Medulla oblongata (tissue), 1 donor: ENCODE results near the gene ST6GALNAC3.

Experiments
- DNase-seq: peaks from one replicate; pipeline ENCODE4 v3.0.0-alpha.2; 2015; ENCODE audit errors: extremely low spot score

The ST6GALNAC3 gene

GRCh38 chr1:76501586-76502219 lies 427.2 kb downstream of the ST6GALNAC3 start:
- peak; percentile 21 for DNase-seq

DNA sequence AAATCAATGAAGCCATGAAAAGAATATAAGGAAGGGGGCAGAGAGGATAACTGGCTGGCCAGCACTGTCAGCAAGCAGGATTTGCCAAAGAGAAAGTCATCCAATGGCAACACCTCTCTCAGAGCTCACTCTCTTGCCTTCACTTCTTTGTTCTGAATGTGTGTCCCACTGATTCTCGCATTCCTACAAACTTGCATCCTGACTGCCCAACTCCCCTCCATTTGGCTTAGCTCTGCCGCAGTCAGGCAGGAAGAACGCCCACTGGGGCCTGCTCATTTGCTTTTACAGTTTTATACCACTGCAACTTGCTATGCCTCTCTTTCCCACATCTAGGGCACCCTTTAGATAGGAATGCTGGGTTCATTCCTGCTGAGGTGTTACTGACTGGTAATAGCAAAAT lies 428.6 kb downstream of the ST6GALNAC3 start:
- no peak for DNase-seq

- no peak for DNase-seq
Observed at GRCh38 chr1:76503736-76504135, 429.2 kb downstream of the ST6GALNAC3 start.

DNA sequence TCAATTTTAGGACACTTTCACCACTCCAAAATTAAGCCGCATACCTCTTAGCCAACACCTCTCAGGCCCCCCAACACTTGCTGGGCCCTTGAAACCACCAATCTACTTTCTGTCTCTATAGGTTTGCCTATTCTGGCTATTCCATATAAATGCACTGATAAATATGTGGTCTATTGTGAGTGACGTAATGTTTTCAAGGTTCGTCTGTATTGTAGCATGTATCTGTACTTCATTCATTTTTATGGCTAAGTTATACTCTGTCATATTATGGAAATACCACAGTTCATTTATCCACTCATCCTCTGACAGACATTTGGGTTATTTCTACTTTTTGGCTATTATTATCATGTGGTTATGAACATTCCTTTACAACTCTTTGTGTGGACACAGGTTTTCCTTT lies 432.8 kb downstream of the ST6GALNAC3 start:
- DNase-seq = no peak

GRCh38 chr1:76508871-76509270 lies 434.3 kb downstream of the ST6GALNAC3 start:
- no peak for DNase-seq

DNA sequence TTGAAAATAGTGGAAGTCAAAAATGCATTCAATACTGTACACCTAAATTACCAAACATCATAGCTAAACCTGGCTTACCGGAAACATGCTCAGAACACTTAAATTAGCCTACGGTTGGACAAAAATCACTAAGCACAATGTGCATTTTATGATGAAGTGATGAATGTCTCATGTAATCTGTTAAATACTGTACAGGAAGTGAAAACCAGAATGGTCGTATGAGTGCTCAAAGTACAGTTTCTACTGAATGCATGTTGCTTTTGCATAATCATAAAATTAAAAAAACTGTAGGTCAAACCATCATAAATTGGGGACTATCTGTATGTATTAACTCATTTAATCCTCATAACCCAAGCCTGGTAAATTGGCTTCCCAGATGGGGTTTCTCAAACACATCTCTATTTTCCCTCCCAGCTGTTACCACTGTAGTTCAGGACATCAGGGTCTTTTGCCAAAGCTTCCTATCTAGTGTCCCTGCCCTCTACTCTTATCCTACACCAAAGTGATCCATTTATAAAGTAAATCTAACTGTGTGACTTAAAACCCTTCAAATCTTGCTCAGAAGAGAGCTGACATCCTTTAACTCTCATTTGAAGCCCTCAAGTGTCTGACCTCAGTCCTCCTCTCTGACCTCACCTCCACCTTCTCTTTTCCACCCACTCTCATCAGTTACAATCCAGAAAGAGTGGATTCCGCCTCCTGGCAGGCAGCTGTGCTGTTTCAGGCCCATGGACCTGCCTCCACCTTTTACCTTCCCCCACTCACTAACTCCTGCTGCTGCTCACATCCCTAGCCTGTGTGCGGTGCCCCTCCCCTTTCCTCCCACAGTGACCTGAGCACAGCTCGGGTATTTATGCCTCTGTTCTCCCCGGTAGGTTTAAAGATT lies 436.4 kb downstream of the ST6GALNAC3 start:
- no peak for DNase-seq

DNA sequence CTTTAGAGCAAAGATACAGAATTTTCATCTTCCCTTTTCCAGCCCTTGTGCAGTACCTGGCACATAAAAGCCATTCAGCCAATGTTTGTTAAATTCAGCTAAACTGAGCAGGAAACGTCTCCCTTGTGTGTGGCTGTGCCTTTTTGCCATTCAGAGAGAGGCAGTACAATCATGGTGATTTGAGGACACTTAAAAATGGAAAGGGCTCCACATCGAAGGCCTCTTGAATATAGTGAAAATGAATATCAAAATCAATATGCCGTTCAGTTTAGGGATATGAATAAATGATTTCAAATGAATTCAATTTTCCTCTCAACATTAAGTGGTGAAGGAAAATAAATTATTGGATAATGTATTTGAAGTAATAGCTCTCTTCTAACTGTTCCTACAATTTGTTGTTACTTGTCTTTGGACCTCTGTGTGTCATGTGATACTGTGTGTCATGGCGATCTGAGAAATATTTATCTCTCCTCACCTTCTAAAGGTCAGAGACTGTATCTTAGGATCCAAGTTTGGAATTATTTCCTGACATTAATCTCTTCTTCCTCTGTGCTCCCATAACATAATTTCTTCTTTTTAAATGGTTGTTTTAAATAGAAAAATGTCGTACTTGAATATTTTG lies 437.1 kb downstream of the ST6GALNAC3 start:
- DNase-seq = no peak

DNA sequence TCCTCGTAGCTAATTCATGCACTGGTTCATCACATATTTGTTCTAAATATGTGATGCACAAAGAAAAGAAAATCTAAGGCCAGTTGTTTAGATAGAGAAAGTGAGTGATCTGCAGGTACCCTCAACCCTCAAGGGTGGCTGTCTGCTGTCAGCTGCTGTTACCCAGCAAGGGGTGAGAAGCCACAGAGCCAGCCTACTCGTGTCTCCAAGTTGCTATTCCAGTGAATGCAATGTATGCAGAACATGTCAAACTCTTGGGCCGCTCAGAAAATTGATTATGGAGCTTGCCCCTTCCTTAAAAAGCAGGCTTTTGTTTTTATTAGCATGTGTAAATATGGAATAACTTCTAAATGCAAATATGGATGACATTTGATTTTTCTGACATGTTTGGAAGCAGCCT lies 456.4 kb downstream of the ST6GALNAC3 start:
- DNase-seq = no peak

DNA sequence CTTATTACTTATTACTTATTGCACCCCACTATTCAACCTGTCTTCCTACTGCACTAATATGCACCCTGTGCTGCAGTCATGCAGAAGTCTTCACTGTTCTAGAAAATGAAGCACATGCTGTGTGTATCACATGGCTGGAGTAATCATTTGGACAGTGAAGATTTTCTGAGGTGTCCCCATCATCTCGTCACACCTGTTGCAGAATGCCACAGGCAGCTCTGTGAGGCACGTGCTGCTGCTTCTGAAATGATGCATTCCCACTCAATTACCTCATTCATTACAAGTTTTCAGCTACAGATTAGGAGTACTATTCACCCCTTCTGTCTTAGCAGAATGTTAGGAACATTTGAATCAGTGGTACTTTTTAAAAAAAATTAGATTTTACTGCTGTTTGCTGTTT lies 467.1 kb downstream of the ST6GALNAC3 start:
- DNase-seq = no peak

DNA sequence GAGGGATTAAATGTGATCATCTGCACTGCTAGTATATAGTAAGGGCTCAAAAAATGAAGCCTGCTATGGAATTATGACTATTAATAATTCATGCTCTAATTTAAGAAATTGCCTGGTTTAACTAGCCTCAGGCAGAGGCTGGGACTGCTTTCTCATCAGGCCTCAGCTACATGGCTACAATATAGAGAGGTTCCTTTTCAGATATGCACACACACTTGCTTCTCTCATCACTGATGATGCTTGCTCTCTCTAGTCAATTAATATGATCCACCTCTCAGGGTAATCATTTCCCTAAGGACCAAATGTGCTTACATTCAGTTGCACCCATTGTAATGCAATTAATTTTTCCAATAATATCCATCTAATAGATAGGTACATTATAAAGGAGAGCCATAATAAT lies 467.8 kb downstream of the ST6GALNAC3 start:
- DNase-seq = no peak

- no peak for DNase-seq
Observed at GRCh38 chr1:76543495-76543894, 468.9 kb downstream of the ST6GALNAC3 start.

DNA sequence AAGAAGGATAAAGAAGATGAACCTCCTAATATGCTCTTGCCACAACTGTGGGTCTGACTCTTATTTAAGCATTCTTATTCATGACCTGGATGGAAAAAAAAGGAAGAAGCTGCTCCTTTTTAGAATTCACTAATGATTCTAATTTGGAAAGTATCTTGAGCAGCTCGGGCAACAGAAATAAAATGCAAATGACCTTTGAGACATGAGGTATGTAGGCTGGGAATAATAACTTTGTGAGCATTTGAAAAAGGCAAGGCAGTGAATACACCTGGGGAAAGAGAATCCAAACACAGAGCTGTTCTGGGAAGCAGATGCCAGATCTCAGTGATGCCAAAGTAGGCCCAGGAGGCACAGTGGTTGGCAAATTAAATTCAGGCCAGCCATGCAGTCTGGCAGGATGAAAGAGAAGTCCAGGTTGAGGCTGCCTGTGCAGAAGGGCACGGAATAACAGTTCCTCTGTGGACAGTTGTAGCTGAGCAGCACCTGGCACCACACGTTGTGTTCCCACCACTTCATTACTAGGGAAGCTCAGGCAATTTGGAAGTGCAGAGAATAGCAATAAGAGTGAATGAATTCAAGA lies 471.9 kb downstream of the ST6GALNAC3 start:
- DNase-seq = peak; percentile 5

DNA sequence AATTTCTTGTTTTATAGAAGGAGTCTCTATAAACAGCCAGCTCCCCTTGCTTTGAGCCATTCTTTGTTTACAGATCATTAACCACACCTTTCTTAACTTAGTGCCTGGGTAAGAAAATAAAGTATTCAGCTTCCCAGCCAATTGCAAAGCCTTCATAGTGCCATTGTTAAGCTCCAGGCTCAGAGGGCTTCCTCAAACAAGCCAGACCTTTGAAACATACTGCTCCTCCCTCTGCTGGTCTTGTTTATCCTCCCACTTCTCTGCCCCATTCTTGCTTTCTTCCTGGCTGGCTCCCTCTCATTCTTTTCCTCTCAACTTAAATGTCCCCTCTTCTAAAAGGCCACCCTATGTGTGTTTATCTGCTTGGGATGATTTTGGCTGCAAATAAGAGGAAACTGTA lies 473.4 kb downstream of the ST6GALNAC3 start:
- no peak for DNase-seq

DNA sequence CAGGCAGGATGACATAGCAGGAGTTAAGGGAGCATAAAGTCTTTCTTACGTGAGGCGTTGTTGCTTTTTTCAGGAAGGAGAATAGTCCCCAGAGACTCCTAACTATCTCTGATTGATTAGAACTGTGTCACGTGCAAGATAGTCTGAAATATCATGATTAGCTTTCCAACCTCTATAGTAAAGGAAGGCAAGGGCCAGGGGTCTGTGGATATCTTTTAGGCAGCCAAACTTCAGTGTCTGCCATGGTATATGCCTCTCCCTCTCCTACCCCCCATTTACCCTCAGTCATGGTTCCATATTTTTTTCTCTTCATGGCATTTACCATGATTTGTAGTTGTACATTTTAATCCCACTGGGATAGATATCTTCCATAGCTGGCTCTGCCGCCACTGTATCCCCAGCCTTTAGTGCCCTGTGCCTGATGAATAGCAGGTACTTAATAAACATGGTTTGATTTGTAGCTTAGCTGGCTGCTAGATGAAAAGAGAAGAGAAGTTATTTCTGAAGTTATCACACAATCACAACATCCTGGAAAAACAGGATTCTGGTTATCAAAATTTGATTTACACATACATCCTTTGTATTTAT lies 474.1 kb downstream of the ST6GALNAC3 start:
- DNase-seq = no peak

- no peak for DNase-seq
Observed at GRCh38 chr1:76554283-76554682, 479.7 kb downstream of the ST6GALNAC3 start.

- DNase-seq = no peak
Observed at GRCh38 chr1:76562292-76562691, 487.7 kb downstream of the ST6GALNAC3 start.

- no peak for DNase-seq
Observed at GRCh38 chr1:76568573-76569238, 494.2 kb downstream of the ST6GALNAC3 start.

GRCh38 chr1:76571248-76571647 lies 496.7 kb downstream of the ST6GALNAC3 start:
- DNase-seq = no peak

- DNase-seq = no peak
Observed at GRCh38 chr1:76572229-76572628, 497.7 kb downstream of the ST6GALNAC3 start.

- DNase-seq = no peak
Observed at GRCh38 chr1:76576876-76577524, 502.5 kb downstream of the ST6GALNAC3 start.
